Panc1 (cell line): ENCODE results near the gene AFG1L.

Experiments used
- CTCF ChIP-seq: fragments of 450-650 bp; IDR thresholded peaks from 2 replicates; pipeline ENCODE4 v1.5.1; 2017; ENCODE audit warnings: mild to moderate bottlenecking
- POLR2AphosphoS5 ChIP-seq: IDR thresholded peaks from 2 replicates; pipeline ENCODE4 v1.6.1; 2012; ENCODE audit warnings: mild to moderate bottlenecking, low read depth, low read length, moderate library complexity
- SIN3A ChIP-seq: IDR thresholded peaks from 2 replicates; pipeline ENCODE4 v1.6.1; 2012; ENCODE audit warnings: low read depth, mild to moderate bottlenecking, low read length, moderate library complexity, borderline replicate concordance; ENCODE audit not compliant: insufficient read depth
- TF ChIP-seq, protein P1 (sequence below), 2 experiments: IDR thresholded peaks; 2 replicates each; pipeline ENCODE4 v1.6.1; 2011 to 2012; ENCODE audit warnings: low read depth in 2 of 2, control low read depth in 1 of 2, low read length in 1 of 2, mild to moderate bottlenecking in 1 of 2, moderate library complexity in 1 of 2; ENCODE audit not compliant: insufficient read depth in 1 of 2

DNA sequence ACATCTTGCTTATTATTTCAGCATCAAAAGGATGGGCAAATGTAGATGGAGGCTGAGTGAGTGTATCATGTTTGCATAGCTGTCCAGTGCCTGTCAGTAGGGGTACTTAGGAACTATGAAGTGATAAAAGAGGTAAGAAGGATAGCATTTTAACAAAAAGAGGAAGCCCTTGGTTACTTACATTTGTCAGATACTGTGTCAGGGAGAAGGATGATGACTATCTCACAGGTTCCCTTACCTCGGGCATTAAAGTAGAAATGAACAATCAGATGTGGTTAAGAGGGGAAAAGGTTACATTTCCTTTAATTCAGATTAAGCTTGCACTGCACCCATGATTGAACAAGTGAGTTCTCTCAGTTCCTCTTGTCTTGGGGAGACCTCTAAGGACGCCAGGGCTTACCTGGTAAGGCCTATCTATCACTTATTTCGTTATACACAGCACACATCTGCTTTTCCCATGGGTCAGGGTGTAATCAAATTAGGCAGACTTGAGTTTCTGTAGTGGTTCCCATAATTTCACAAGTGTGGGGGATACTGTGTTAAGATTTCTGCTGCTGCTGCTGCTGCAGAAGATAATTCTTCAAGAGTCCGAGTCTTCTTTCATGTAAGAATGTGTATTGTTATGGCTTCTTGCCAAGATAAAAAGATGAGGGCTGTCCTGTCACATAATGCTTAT is 270.4 kb downstream of the AFG1L start:
- TF ChIP-seq CTCF = no peak
- no peak for TF ChIP-seq SIN3A
- no peak for TF ChIP-seq POLR2AphosphoS5
- TF ChIP-seq, protein P1, sequence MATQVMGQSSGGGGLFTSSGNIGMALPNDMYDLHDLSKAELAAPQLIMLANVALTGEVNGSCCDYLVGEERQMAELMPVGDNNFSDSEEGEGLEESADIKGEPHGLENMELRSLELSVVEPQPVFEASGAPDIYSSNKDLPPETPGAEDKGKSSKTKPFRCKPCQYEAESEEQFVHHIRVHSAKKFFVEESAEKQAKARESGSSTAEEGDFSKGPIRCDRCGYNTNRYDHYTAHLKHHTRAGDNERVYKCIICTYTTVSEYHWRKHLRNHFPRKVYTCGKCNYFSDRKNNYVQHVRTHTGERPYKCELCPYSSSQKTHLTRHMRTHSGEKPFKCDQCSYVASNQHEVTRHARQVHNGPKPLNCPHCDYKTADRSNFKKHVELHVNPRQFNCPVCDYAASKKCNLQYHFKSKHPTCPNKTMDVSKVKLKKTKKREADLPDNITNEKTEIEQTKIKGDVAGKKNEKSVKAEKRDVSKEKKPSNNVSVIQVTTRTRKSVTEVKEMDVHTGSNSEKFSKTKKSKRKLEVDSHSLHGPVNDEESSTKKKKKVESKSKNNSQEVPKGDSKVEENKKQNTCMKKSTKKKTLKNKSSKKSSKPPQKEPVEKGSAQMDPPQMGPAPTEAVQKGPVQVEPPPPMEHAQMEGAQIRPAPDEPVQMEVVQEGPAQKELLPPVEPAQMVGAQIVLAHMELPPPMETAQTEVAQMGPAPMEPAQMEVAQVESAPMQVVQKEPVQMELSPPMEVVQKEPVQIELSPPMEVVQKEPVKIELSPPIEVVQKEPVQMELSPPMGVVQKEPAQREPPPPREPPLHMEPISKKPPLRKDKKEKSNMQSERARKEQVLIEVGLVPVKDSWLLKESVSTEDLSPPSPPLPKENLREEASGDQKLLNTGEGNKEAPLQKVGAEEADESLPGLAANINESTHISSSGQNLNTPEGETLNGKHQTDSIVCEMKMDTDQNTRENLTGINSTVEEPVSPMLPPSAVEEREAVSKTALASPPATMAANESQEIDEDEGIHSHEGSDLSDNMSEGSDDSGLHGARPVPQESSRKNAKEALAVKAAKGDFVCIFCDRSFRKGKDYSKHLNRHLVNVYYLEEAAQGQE (IDR thresholded peaks at IDR 0.05; ENCODE audit: insufficient read depth in 1 of 2, low read depth in 2 of 2, low read length in 1 of 2) = no peak
